H1 (cell line): ENCODE measurements around the gene B4GALNT3. TPM values are rescaled to one million over a fixed set of nuclear protein-coding genes. Genes with fewer than 3 reads are reported as not detected.

ENCODE experiments used
- CHD2 ChIP-seq: IDR thresholded peaks from 2 replicates; pipeline ENCODE4 v1.6.1; 2012; ENCODE audit warnings: low read length, improper control_type of control experiment
- RFX5 ChIP-seq: IDR thresholded peaks from 2 replicates; pipeline ENCODE4 v1.6.1; 2011; ENCODE audit warnings: low read depth, low read length, improper control_type of control experiment, borderline replicate concordance
- SAP30 ChIP-seq: fragments of 300-600 bp; sonication (generic); IDR thresholded peaks from 2 replicates; pipeline ENCODE4 v1.7.1; 2012; ENCODE audit warnings: low read length, moderate library complexity, mild to moderate bottlenecking, inconsistent platforms; ENCODE audit not compliant: insufficient read depth, insufficient replicate concordance
- SP1 ChIP-seq: IDR thresholded peaks from 2 replicates; pipeline ENCODE4 v1.6.1; 2011; ENCODE audit warnings: low read depth, low read length
- SRF ChIP-seq: IDR thresholded peaks from 2 replicates; pipeline ENCODE4 v1.6.1; 2011; ENCODE audit warnings: mild to moderate bottlenecking, low read depth, low read length, moderate library complexity
- TBP ChIP-seq: IDR thresholded peaks from 2 replicates; pipeline ENCODE4 v1.6.1; 2011; ENCODE audit warnings: low read depth, low read length, improper control_type of control experiment
- YY1 ChIP-seq: IDR thresholded peaks from 2 replicates; pipeline ENCODE4 v1.6.1; 2011; ENCODE audit warnings: low read depth, mild to moderate bottlenecking, low read length
- polyA plus RNA-seq, 7 experiments: library from polyadenylated mRNA; depleted of rRNA in 3 of 7; stranded (reverse) in 5 of 7; unstranded in 2 of 7; fragments of >200 nt in 5 of 7; fragments of 200-250 nt in 2 of 7; gene quantifications; 1 replicate in 5 of 7; 2 replicates in 1 of 7; 4 replicates in 1 of 7; pipeline versions ENCODE4 v1.2.1 to v1.2.3, GENCODE V29; 2011 to 2013; ENCODE audit warnings: missing spikeins in 2 of 7, mixed read lengths in 2 of 7
- total RNA-seq: library from RNA; stranded (reverse); fragmentation: NEBNext Ultra II Directional; extraction: Animal tissue kit (Norgen Biotek cat#: 25700); gene quantifications from 2 replicates; pipeline ENCODE4 v1.2.1, GENCODE V29; 2021
- TF ChIP-seq, protein P1 (sequence below): fragments of 300-600 bp; sonication (generic); IDR thresholded peaks from 2 replicates; pipeline ENCODE4 v1.7.1; 2012; ENCODE audit warnings: low read length, moderate library complexity, mild to moderate bottlenecking, inconsistent platforms; ENCODE audit not compliant: insufficient replicate concordance
- TF ChIP-seq, protein P2 (sequence below): IDR thresholded peaks from 2 replicates; pipeline ENCODE4 v1.6.1; 2012; ENCODE audit warnings: inconsistent platforms
- TF ChIP-seq, protein P3 (sequence below), 3 experiments: IDR thresholded peaks; 1 replicate in 2 of 3; 2 replicates in 1 of 3; pipeline versions ENCODE4 v1.5.1 to v1.6.1; 2011; ENCODE audit warnings: low read length in 3 of 3, mild to moderate bottlenecking in 3 of 3, inconsistent platforms in 2 of 3, low read depth in 1 of 3, moderate library complexity in 1 of 3; ENCODE audit not compliant: insufficient read depth in 1 of 3; ENCODE audit errors: control extremely low read depth in 1 of 3

The B4GALNT3 gene
- total and polyA plus RNA-seq, 2 of the 8 experiments (the other 6 are each of a cell fraction or from before 2014, with no cell fraction given): 12.5 to 20.3 TPM

DNA sequence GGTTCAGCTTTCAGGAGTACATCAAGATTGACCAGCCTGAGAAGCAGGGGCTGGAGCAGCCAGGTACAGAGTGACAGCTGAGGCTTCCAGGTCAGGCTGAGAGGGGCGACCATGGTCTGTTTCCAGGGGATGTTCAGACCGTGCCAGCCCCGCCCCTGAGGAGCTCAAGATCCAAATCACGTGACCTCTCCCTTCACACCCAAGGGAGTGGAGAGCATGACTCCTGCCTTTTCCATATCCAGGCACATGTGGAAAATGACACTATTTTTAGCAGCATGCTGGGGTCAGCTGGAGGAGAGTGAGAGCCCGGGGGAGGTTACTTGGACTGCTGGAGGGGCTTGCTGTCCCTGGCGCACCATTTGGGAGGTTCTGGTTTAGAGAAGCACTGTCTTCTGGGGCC is 92.7 kb downstream of the B4GALNT3 start (continued):
- TF ChIP-seq, protein P1, sequence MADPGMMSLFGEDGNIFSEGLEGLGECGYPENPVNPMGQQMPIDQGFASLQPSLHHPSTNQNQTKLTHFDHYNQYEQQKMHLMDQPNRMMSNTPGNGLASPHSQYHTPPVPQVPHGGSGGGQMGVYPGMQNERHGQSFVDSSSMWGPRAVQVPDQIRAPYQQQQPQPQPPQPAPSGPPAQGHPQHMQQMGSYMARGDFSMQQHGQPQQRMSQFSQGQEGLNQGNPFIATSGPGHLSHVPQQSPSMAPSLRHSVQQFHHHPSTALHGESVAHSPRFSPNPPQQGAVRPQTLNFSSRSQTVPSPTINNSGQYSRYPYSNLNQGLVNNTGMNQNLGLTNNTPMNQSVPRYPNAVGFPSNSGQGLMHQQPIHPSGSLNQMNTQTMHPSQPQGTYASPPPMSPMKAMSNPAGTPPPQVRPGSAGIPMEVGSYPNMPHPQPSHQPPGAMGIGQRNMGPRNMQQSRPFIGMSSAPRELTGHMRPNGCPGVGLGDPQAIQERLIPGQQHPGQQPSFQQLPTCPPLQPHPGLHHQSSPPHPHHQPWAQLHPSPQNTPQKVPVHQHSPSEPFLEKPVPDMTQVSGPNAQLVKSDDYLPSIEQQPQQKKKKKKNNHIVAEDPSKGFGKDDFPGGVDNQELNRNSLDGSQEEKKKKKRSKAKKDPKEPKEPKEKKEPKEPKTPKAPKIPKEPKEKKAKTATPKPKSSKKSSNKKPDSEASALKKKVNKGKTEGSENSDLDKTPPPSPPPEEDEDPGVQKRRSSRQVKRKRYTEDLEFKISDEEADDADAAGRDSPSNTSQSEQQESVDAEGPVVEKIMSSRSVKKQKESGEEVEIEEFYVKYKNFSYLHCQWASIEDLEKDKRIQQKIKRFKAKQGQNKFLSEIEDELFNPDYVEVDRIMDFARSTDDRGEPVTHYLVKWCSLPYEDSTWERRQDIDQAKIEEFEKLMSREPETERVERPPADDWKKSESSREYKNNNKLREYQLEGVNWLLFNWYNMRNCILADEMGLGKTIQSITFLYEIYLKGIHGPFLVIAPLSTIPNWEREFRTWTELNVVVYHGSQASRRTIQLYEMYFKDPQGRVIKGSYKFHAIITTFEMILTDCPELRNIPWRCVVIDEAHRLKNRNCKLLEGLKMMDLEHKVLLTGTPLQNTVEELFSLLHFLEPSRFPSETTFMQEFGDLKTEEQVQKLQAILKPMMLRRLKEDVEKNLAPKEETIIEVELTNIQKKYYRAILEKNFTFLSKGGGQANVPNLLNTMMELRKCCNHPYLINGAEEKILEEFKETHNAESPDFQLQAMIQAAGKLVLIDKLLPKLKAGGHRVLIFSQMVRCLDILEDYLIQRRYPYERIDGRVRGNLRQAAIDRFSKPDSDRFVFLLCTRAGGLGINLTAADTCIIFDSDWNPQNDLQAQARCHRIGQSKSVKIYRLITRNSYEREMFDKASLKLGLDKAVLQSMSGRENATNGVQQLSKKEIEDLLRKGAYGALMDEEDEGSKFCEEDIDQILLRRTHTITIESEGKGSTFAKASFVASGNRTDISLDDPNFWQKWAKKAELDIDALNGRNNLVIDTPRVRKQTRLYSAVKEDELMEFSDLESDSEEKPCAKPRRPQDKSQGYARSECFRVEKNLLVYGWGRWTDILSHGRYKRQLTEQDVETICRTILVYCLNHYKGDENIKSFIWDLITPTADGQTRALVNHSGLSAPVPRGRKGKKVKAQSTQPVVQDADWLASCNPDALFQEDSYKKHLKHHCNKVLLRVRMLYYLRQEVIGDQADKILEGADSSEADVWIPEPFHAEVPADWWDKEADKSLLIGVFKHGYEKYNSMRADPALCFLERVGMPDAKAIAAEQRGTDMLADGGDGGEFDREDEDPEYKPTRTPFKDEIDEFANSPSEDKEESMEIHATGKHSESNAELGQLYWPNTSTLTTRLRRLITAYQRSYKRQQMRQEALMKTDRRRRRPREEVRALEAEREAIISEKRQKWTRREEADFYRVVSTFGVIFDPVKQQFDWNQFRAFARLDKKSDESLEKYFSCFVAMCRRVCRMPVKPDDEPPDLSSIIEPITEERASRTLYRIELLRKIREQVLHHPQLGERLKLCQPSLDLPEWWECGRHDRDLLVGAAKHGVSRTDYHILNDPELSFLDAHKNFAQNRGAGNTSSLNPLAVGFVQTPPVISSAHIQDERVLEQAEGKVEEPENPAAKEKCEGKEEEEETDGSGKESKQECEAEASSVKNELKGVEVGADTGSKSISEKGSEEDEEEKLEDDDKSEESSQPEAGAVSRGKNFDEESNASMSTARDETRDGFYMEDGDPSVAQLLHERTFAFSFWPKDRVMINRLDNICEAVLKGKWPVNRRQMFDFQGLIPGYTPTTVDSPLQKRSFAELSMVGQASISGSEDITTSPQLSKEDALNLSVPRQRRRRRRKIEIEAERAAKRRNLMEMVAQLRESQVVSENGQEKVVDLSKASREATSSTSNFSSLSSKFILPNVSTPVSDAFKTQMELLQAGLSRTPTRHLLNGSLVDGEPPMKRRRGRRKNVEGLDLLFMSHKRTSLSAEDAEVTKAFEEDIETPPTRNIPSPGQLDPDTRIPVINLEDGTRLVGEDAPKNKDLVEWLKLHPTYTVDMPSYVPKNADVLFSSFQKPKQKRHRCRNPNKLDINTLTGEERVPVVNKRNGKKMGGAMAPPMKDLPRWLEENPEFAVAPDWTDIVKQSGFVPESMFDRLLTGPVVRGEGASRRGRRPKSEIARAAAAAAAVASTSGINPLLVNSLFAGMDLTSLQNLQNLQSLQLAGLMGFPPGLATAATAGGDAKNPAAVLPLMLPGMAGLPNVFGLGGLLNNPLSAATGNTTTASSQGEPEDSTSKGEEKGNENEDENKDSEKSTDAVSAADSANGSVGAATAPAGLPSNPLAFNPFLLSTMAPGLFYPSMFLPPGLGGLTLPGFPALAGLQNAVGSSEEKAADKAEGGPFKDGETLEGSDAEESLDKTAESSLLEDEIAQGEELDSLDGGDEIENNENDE: no peak
- TF ChIP-seq, protein P2, sequence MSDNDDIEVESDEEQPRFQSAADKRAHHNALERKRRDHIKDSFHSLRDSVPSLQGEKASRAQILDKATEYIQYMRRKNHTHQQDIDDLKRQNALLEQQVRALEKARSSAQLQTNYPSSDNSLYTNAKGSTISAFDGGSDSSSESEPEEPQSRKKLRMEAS: no peak
- TF ChIP-seq TBP (no peak), CHD2 (no peak), YY1 (no peak), RFX5 (no peak), SAP30 (no peak), SRF (no peak), SP1 (no peak)
- TF ChIP-seq, protein P3, sequence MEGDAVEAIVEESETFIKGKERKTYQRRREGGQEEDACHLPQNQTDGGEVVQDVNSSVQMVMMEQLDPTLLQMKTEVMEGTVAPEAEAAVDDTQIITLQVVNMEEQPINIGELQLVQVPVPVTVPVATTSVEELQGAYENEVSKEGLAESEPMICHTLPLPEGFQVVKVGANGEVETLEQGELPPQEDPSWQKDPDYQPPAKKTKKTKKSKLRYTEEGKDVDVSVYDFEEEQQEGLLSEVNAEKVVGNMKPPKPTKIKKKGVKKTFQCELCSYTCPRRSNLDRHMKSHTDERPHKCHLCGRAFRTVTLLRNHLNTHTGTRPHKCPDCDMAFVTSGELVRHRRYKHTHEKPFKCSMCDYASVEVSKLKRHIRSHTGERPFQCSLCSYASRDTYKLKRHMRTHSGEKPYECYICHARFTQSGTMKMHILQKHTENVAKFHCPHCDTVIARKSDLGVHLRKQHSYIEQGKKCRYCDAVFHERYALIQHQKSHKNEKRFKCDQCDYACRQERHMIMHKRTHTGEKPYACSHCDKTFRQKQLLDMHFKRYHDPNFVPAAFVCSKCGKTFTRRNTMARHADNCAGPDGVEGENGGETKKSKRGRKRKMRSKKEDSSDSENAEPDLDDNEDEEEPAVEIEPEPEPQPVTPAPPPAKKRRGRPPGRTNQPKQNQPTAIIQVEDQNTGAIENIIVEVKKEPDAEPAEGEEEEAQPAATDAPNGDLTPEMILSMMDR (IDR thresholded peaks at IDR 0.05; ENCODE audit: control extremely low read depth in 1 of 3, insufficient read depth in 1 of 3, low read depth in 1 of 3, low read length in 3 of 3): no peak
